ENCODE results near the gene PTPRS.

PTPRS gene

GRCh38 chr19:5293612-5294378, 46.8 kb downstream of the PTPRS start (continued):
- TF ChIP-seq ZNF645 (tag by site-specific recombination; IDR thresholded peaks at IDR 0.05), result no peak
- no peak for TF ChIP-seq ZNF416 (tag by site-specific recombination; IDR thresholded peaks at IDR 0.05)
- TF ChIP-seq SP3 (tag by site-specific recombination; IDR thresholded peaks at IDR 0.05), result peak; percentile 86
- TF ChIP-seq KLF16 (tag by site-specific recombination; IDR thresholded peaks at IDR 0.05), result no peak; the same call in 1 of the 2 replicates
- no peak for TF ChIP-seq KLF9 (tag by site-specific recombination; IDR thresholded peaks at IDR 0.05; ENCODE audit: low read depth)
- TF ChIP-seq ZNF223 (tag by site-specific recombination; IDR thresholded peaks at IDR 0.05), result 0 out of 2 replicates have a peak, but pooled peaks have one; percentile 23
- TF ChIP-seq ZFHX2 (tag by site-specific recombination; conservative IDR thresholded peaks at IDR 0.05), result peak; percentile 71
- TF ChIP-seq, protein P1, sequence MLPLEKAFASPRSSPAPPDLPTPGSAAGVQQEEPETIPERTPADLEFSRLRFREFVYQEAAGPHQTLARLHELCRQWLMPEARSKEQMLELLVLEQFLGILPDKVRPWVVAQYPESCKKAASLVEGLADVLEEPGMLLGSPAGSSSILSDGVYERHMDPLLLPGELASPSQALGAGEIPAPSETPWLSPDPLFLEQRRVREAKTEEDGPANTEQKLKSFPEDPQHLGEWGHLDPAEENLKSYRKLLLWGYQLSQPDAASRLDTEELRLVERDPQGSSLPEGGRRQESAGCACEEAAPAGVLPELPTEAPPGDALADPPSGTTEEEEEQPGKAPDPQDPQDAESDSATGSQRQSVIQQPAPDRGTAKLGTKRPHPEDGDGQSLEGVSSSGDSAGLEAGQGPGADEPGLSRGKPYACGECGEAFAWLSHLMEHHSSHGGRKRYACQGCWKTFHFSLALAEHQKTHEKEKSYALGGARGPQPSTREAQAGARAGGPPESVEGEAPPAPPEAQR (tag by site-specific recombination; IDR thresholded peaks at IDR 0.05), result no peak
- TF ChIP-seq ZNF155 (tag by site-specific recombination; IDR thresholded peaks at IDR 0.05), result no peak
- no peak for TF ChIP-seq ZNF121 (tag by site-specific recombination; IDR thresholded peaks at IDR 0.05)
- 0 out of 2 replicates have a peak, but pooled peaks have one; percentile 24 for TF ChIP-seq ZNF10 (tag by site-specific recombination; IDR thresholded peaks at IDR 0.05)
- peak; percentile 48; the same call in 1 of the 2 replicates for TF ChIP-seq ZNF341 (tag by site-specific recombination; IDR thresholded peaks at IDR 0.05; ENCODE audit: low read depth)
- no peak for TF ChIP-seq ZNF266 (tag by site-specific recombination; IDR thresholded peaks at IDR 0.05; ENCODE audit: low read depth)
- no peak for TF ChIP-seq ZNF677 (tag by site-specific recombination; IDR thresholded peaks at IDR 0.05)
- TF ChIP-seq, protein P2, sequence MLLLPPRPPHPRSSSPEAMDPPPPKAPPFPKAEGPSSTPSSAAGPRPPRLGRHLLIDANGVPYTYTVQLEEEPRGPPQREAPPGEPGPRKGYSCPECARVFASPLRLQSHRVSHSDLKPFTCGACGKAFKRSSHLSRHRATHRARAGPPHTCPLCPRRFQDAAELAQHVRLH (tag by site-specific recombination; IDR thresholded peaks at IDR 0.05), result no peak
- no peak for TF ChIP-seq MYNN (tag by site-specific recombination; IDR thresholded peaks at IDR 0.05; ENCODE audit: borderline replicate concordance)
- TF ChIP-seq KLF1 (tag by site-specific recombination; IDR thresholded peaks at IDR 0.05), result peak; percentile 90
- no peak for TF ChIP-seq ZNF391 (tag by site-specific recombination; IDR thresholded peaks at IDR 0.05; ENCODE audit: borderline replicate concordance, low read depth)
- TF ChIP-seq SP2 (tag by site-specific recombination; IDR thresholded peaks at IDR 0.05), result peak; percentile 74
- TF ChIP-seq ZNF114 (tag by site-specific recombination; IDR thresholded peaks at IDR 0.05), result no peak
- TF ChIP-seq ZNF501 (tag by site-specific recombination; IDR thresholded peaks at IDR 0.05), result no peak
- no peak for TF ChIP-seq SETDB1 (IDR thresholded peaks at IDR 0.05; ENCODE audit: insufficient read length, low read length)
- no peak for TF ChIP-seq ZNF670 (tag by site-specific recombination; IDR thresholded peaks at IDR 0.05; ENCODE audit: low read depth)
- TF ChIP-seq RBAK (tag by site-specific recombination; IDR thresholded peaks at IDR 0.05), result no peak
- TF ChIP-seq, protein P3, sequence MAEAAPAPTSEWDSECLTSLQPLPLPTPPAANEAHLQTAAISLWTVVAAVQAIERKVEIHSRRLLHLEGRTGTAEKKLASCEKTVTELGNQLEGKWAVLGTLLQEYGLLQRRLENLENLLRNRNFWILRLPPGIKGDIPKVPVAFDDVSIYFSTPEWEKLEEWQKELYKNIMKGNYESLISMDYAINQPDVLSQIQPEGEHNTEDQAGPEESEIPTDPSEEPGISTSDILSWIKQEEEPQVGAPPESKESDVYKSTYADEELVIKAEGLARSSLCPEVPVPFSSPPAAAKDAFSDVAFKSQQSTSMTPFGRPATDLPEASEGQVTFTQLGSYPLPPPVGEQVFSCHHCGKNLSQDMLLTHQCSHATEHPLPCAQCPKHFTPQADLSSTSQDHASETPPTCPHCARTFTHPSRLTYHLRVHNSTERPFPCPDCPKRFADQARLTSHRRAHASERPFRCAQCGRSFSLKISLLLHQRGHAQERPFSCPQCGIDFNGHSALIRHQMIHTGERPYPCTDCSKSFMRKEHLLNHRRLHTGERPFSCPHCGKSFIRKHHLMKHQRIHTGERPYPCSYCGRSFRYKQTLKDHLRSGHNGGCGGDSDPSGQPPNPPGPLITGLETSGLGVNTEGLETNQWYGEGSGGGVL (tag by site-specific recombination; IDR thresholded peaks at IDR 0.05), result peak; percentile 98
- no peak for TF ChIP-seq ZNF24 (tag by site-specific recombination; IDR thresholded peaks at IDR 0.05)
- peak; percentile 75 for TF ChIP-seq GLIS2 (tag by site-specific recombination; IDR thresholded peaks at IDR 0.05)
- no peak for TF ChIP-seq ZSCAN30 (tag by site-specific recombination; IDR thresholded peaks at IDR 0.05)
- TF ChIP-seq, protein P4, sequence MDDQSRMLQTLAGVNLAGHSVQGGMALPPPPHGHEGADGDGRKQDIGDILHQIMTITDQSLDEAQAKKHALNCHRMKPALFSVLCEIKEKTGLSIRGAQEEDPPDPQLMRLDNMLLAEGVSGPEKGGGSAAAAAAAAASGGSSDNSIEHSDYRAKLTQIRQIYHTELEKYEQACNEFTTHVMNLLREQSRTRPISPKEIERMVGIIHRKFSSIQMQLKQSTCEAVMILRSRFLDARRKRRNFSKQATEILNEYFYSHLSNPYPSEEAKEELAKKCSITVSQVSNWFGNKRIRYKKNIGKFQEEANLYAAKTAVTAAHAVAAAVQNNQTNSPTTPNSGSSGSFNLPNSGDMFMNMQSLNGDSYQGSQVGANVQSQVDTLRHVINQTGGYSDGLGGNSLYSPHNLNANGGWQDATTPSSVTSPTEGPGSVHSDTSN (CRISPR knock-in tag; IDR thresholded peaks at IDR 0.05), result no peak
- no peak for TF ChIP-seq ZNF239 (tag by site-specific recombination; IDR thresholded peaks at IDR 0.05)
- TF ChIP-seq, protein P5, sequence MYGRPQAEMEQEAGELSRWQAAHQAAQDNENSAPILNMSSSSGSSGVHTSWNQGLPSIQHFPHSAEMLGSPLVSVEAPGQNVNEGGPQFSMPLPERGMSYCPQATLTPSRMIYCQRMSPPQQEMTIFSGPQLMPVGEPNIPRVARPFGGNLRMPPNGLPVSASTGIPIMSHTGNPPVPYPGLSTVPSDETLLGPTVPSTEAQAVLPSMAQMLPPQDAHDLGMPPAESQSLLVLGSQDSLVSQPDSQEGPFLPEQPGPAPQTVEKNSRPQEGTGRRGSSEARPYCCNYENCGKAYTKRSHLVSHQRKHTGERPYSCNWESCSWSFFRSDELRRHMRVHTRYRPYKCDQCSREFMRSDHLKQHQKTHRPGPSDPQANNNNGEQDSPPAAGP (tag by site-specific recombination; IDR thresholded peaks at IDR 0.05), result peak; percentile 88
- TF ChIP-seq ZNF707 (tag by site-specific recombination; IDR thresholded peaks at IDR 0.05), result no peak
